ENCODE data around the gene SNORC.
A peak's percentile ranks its signal among the peaks of the same experiment; 100 is the strongest.
"Not testable (repeated sequence)": the region's sequence is repeated elsewhere in the genome, so short reads cannot be mapped to it uniquely, and the experiment has no call there.

Gene SNORC

DNA sequence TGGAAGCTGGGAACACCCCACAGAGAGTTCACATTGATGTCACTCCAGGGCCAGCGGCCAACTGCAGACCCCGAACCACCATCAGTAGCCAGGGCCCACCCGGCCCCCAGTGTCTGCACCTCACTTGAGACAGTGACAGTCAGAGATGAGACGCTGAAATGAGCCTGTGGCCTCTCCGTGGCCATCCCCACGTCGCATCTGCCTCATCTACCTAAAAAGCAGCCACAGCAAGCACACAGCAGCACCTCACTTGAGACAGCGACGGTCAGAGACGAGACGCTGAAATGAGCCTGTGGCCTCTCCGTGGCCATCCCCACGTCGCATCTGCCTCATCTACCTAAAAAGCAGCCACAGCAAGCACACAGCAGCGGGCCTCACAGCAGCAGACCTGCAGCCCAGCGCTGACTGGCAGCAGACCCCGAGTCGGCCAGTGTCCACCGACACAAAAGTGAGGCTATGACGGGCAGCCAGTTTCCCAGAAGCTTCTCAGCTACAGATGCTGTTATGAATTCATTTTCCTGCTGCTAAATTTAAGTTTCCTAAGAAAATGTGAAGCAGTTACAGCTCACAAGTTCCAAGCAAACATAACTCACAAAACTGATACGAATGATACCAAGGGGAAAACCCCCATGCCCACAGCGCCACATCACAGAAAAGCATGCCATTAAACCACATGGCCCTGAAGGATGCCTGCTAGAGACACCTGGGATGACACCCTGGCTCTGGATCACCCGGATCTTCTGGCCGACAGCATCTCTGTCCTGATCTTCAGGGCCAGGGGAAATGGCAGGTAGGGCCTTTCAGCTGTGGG lies 27.7 kb downstream of the SNORC start:
- no peak for DNase-seq

- no peak for DNase-seq
Measured at GRCh38 chr2:232898592-232899543, 28.8 kb downstream of the SNORC start.

GRCh38 chr2:232900811-232901735 lies 31.0 kb downstream of the SNORC start:
- DNase-seq: no peak

GRCh38 chr2:232901736-232902578 lies 31.9 kb downstream of the SNORC start:
- DNase-seq: no peak

DNA sequence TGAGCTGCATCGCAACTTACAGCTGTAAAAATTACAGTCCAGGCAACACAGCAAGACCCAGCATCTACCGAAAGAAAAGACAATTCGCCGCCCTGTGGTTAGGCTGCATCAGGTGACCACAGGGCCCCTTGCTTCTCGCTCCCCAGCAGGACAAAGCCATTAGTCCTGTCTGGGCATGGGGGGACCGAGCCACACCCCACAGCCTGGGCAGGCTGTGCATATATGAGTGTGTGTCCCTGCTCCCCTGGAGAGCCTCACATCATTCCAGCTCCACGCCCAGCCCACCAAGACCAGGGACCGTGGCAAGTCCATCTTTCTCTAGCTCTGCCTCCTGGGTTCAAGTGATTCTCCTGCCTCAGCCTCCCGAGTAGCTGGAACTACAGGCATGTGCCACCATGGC lies 33.9 kb downstream of the SNORC start:
- no peak for DNase-seq

GRCh38 chr2:232906867-232907717 lies 37.0 kb downstream of the SNORC start:
- DNase-seq: peak; percentile 57

- DNase-seq: not testable (repeated sequence)
Measured at GRCh38 chr2:232907718-232908085, 37.6 kb downstream of the SNORC start.

GRCh38 chr2:232908695-232909094 lies 38.6 kb downstream of the SNORC start:
- DNase-seq: no peak

GRCh38 chr2:232910376-232910775 lies 40.3 kb downstream of the SNORC start:
- DNase-seq: no peak

DNA sequence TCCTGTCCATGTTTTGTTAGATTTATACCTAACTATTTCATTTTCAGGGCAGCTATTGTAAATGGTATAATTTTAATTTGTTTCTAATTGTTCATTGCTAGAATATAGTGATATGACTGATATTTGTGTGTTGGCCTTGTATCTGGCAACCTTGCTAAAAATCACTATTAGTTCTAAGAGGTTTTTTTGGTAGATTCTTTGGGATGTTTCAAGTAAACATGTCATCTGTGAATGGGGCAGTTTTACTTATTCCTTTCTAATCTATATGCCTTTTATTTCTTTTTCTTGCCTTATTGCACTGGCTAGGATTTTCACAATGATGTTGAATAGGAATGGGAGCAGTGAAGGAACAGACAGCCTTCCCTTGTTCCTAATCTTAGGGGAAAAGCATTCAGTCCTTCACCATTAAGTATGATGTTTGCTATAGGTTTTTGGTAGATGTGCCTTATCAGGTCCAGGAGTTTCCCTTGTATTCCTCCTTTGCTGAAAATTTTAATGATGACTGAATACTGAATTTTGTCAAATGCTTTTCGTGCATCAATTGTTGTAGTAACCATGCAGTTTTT lies 41.7 kb downstream of the SNORC start:
- no peak for DNase-seq

- no peak for DNase-seq
Measured at GRCh38 chr2:232913903-232914302, 43.8 kb downstream of the SNORC start.

GRCh38 chr2:232919141-232919540 lies 49.1 kb downstream of the SNORC start:
- DNase-seq: no peak

GRCh38 chr2:232920055-232920454 lies 50.0 kb downstream of the SNORC start:
- no peak for DNase-seq

- DNase-seq: no peak
Measured at GRCh38 chr2:232920760-232921159, 50.7 kb downstream of the SNORC start.

DNA sequence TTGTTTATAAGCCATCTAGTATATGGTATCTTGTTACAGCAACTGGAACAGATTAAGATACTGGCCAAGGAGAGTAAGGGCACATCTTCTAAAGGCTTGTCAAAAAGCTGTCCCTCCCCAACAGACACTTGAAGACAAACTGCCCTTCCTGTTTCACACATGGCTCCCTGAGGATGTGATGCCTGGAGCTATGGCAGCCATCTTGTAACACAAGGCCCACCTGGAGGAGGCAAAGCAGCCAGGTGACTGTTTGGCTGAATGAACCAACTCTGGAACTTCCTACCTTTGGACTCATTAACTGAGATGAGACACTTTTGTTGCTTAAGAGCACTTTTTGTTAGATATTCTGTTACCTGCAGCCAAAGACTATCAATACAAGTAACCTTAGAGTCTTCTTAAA lies 54.4 kb downstream of the SNORC start:
- DNase-seq: no peak

- no peak for DNase-seq
Measured at GRCh38 chr2:232925153-232925820, 55.2 kb downstream of the SNORC start.

- no peak for DNase-seq
Measured at GRCh38 chr2:232925821-232926156, 55.7 kb downstream of the SNORC start.

DNA sequence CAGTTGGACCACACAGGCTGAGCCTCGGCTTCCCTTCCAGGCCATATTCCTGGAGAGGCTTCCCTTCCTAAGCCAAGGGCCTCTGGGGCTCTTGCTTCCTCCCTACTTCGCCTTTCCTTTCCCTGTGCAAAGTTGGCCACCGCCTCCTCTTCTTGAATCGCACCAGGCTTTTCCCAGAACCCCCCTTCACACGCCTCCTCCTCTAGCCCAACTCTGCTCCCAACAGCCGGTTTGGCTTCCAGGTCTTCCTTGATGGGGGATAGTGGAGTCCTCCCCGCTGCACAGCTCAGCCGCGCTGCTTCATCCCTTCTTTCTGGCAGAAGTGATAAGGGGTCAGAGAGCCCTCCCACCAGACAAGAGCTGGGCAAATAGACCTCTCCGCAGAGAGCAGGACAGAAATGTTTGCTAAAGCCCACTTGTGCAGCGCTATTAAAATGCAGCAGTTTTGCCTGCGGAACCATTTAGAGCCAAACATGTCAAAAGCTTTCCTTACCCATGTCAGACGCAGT lies 56.4 kb downstream of the SNORC start:
- no peak for DNase-seq

DNA sequence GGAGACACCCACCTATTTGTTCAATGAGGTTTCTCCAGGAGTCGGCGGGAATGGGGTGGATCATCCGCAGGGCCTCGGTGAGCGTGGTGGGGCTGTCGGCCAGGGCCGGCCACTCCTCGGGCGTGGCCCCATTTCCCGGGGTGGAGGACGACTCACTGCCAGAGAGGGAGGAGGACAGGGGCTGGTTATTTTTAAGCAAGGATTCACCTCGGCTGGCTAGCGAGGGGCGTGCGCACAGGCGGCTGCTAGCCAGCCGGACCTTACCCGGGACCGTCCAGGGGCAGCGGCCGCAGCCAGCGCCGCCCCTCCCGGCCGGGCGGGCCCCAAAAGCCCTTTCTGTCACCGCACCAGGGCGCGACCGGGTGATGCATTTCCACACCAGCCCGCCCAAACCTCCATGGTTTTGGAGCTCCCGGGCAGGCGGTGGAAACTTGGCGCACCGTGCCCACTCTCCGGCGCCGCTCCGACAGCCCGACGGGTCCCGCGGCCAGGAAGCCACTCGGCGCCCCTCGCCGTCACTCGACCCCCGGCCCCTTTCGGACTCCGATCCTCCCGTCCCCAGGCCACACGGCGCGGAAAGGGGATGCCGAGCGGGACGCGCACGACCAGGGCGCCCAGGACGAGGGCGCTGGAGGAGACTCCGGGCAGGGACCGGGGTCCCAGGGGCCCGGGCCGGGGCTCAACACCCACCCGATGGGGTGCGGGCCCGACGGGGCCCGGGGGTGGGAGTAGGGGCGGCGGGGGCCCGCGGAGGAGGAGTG lies 57.1 kb downstream of the SNORC start:
- no peak for DNase-seq

Data from DMS153 (cell line).